HT1080 (cell line): Measurements from ENCODE around the gene LACRT. TPM values are rescaled to one million over a fixed set of nuclear protein-coding genes. Genes with fewer than 3 reads are reported as not detected.

ENCODE experiments used
- DNase-seq: peaks from one replicate; pipeline ENCODE4 v3.0.0-alpha.2; 2015; ENCODE audit warnings: low read depth
- total RNA-seq: library from RNA; depleted of rRNA; stranded (reverse); fragments of >200 nt; shearing (Covaris generic); gene quantifications from 2 replicates; pipeline ENCODE4 v1.2.3, GENCODE V29; 2014

The LACRT gene
- total RNA-seq, 1 experiment from 2014 or later: not detected

DNA sequence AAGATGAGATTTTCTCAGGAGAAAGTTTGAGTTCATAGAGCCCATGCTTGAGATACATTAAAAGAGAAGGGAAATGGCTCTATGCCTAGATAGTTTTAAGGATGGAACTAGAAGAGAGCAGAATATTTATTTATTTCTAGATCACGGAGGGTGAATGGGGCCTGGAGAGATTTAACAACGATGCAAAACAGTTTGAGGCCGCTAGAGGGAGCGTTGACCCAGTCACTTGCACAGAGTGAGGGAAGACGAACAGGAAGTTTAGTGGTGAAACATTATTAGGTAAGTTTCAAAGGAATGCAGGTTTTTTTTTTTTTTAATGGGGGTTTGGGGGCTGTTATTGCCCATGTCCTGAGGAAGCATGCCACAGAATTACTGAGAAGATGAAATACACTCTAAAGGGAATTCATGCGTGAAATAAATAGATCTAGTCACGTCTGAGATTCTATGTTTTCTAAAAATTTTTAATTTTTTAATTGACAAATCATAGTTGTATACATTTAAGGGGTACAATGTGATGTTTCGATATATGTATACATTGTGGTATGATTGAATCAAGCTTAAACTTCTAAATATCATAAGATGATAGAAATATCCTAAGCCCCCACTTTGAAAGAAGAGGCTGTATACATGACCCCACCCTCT lies 31.4 kb downstream of the LACRT start:
- peak; percentile 66 for DNase-seq

DNA sequence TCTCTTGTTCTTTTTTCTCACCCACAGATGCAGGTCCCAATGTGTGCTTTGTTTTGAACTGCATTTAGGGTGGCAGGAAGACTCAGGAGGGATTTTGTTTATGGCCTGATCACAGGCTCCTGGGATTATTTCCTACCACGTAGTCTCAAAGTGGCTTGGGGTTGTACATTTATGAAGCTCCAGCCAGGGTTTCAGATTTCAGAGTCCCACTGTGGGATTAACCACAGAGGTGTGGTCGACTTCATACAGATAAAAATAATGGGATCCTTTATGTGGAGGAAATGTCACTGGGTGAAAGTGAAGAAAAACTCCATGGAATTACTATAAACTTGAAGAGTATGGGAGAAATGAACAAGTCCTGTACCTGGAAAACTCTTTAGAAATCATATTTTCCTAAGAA lies 32.0 kb downstream of the LACRT start:
- no peak for DNase-seq

DNA sequence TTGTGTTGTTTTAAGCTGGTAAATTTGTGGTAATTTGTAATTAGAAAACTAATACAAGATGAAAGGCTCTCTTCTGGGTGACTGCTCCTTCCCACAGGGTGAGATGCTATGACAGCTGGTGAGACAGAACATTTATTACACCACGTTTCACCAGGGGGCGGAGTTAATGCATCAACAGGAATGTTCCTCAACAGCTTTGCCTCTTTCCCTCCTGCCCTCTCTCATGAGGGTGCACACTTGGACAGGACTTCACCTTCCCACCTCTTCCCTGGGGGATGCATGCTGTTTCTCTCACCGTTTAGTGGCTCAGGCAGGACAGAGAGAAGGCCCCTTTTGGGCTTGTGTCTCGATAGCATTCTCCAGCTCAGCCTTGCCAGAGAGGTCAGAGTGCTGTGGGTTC lies 32.9 kb downstream of the LACRT start:
- no peak for DNase-seq

DNA sequence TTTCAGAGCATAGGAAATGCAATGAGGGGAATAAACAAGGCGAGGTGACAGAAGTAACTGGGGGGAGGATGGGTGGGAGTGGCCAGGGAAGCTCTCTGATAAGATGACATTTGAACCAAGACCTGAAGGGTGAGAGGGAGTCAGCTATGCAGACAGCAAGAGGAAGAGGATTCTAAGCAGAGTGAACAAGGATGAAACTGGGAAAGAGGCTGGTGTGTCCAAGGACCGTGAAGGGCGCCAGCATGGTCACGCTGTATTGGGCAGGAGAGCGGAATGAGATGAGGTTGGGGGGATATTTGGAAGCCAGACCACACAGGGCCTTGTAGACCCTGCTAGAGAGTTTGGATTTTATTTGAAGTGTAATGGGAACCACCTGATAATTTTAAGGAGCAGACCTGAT lies 35.7 kb downstream of the LACRT start:
- DNase-seq: no peak

DNA sequence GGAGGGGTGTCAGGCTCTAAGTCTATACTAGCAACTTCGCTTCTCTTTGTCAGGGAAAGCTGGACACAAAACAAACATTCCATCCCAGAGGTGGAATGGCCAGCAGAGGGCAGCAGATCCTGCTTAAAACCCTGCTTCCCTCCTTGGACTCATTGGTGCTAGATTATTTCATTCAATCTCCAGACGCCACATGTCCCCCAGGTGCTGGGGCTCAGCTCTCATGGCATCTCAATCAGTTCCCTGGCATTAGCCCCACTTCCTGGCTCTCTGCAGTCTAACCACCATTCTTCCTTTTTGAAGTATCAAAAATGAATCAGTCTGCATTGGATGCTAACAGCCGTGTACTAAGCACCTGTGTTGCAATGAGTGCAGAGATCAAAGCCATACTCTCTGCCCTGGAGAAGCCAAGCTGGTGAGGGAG lies 38.2 kb downstream of the LACRT start:
- peak; percentile 53 for DNase-seq

DNA sequence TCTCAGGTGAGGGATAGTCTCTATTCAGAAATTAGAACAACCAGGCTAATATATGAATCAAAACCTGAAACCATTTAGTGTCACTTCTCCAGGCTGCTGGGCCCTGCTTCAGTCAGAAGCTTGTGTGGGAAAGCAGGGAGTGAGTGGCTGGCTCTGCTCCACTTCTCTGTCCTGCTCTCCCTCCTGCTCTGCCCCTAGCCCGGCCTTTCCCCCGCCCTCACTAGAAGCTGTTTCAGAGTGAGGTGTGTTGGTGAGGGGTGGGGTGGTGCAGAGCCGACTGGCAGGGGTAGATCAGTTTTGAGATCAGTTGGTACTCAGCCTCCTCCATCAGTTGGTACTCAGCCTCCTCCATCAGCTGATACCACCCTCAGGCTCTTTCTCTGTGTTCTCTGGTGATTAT lies 39.2 kb downstream of the LACRT start:
- no peak for DNase-seq

DNA sequence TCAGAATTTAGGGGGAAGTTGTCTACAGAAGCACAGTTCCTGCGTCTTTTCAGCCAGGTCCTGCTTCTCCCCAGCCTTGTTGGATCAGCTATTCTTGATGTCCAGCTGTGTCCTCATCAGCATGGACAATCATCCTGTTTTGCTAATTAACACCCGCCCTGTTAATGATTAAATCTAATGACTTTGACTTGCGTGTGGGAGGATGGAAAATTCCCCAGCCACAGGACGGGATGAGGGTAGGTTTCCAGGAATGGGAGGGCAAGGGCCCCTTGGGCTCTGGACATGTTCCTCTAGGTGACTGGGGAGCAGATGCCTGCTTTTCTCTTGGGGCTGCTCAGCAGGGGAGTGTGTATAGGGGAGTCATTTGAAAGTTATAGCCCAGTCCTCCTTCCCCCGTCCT lies 41.0 kb downstream of the LACRT start:
- no peak for DNase-seq

DNA sequence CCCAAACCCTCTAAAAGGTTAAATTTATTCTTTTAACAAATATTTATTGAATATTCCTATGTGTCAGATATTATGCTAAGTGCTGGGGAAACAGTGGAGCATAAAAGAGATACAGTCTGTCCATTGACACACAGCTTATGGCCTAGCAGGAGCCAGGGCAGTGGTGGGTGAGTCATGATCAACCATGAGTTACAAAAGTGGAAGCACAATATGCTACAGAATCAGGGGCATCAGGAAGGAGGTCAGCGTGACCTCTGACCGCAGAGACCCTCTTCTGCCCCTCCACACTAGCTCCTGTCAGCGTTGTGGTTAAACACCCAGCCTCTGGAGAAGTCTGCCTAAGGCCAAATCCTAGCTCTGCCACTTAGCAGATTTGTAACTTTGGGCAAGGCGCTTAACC lies 41.6 kb downstream of the LACRT start:
- DNase-seq: no peak

DNA sequence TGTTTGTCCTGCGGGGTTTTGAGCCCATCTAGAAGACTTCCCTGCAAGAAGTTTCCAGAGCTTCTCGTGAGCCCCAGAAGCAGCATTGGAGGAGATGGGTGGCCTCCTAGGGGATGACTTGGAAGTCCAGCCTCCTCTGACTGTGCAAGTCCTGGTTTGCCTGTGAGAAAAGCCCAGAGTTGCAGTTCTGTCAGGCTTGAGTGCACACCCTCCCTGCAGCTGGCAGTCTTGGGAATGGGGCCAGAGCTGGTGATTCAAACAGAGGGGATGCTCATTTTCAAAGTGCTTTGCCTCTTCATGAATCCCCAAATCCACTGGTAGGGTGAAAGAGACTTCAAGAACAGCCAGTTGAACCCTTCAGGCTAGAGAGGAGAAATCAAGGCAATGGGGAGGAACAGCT lies 42.4 kb downstream of the LACRT start:
- no peak for DNase-seq

DNA sequence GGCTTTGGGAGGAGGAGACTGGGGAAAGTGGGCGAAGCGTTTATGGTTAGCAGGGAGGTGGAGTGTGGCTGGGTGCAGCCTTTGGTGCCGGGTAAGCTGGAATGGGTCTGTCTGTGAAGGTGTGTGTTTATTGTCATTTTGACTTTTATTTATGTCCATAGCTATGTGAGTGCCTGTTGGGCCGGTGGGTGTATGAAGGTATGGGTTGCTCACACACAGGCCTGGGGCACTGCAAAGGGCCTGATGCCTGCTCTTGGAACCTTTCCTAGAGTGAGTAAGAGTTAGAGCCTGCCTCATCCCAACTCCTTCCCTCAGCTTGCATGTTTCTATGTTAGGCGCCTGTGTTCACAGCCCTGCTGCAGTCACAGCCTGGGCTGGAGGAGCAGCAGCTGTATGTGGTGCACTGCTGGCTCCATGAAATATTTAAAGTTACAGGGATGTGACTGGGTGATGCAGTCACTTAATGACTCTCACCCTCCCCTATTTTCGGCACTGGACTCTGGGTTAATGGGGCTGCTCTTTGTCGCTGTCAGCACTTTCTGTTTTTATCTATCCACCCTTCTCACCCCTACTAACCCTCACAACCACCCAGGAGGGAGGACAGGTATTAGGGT lies 43.6 kb downstream of the LACRT start:
- no peak for DNase-seq

DNA sequence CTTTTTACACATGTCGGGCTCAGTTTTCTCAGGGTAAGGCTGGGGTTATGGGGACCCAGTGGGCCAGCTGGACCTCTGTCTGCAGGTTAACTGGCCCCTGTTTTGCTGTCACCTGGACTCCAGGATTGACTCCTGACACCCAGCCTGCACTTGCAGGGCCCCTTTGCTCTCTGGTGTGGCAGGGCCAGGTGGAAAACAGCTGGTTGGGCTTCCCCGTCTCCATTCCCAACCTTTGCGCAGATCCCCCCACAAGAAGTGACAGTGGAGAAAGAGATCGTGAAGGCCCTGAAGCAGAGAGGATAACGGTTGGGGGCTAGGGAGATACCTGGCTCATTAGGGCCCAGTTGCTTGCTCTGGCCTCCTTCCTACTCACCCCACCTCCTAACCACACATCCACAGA lies 44.7 kb downstream of the LACRT start:
- no peak for DNase-seq

DNA sequence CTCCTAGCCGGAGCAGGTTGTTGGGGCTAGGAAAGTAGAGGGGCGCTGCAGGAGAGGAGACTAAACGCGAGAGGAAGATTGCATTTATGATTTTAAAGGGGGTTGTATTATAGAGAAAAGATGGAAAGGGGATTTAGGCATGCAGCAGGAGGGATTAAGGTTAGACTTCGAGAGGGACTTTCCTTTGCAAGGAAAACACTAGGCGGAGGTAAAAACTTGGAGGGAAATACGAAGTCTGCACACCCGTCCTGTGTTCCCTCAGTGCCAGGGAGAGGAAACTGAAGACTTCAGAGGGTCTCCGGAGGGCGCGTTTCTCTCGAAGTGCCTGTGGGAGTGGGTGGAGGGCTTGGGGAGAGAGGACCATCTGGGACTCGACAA lies 45.8 kb downstream of the LACRT start:
- no peak for DNase-seq

DNA sequence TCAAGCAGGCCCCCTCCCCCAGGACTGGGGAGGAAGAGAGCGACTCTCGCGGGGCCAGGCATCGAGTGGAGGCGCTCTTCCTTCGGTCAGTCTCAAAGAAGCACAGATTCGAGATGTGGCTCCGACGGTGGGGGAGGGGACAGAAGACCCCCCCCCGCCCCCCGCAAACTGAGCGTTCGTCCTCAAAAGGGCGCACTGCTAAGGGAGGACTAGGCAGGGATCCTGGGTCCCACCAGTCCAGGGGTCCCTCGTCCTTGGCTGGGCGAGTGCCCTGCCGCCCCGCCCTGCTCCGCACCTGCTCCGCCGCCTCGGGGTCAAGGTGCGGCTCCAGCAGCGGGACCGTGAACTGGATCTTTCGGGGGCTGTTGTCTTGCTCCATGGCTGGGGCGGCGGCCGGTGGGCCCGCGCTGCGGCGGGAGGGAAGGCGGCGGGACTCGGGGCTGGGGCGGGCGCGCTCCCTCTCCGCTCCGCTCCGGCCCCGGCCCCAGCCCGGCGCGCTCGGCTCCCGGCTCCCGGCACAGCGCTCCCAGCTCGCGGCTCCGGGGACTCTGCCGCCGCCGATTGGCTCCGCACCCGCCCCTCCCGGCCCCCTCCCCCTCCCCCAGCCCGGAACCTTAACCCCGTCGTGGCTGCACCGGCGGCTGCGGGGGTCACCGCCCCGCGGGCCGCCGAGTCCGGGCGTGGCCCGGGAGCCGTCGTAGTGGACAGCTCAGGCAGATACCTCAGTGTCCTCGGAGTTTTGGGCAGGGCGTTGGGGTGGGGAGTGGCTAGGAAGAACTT lies 46.4 kb downstream of the LACRT start, which contains the start of gene PPP1R1A:
PPP1R1A (minus strand) TSS at position 550 of the 780 bp plus-strand sequence; CDS start at position 379, 171 bp downstream.
- DNase-seq: no peak

DNA sequence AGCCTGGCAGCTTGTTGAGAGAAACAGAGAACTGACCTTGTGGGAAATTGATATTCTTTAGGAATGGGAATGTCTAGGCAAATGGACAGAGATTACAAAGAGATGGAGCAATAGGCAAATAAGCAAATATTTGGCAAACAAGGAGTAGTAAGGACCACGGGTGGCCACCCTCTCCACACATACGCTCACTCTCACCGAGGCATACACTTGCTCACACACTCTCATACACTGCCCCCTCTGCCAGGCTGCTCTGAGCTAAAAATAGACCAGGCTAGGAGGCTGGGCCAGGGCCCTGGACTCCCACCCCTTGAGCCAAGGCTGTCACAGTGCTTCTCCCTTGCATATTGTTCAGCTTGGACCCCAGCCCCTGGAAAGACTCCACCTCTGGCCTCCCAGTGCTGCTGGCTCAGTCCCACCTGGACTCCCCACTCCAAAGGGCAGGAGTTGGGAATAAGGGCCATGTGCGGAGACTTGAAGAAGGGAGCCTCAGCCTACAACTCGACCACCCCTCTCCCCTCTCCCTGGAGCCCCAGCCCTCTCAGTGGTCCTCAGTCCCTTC lies 47.3 kb downstream of the LACRT start:
- no peak for DNase-seq

DNA sequence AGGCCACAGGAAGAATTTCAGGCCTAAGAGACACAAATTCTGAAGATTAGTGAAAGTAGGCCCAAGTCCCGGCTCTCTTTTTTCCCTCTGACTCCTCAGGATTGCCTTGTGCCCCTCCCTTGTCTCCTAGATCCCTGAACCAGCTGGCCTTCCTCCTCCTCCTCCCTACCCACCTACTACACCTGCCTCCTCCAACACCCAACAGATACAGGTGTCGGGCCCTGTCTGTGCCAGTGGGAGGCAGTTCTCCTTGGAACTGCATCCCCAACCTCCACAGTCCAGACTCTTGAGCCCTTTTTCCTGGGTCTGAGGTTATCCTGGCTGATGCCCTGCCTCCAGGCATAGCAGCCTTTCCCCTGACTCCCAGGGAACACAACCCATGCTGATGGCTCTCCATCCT lies 48.1 kb downstream of the LACRT start:
- no peak for DNase-seq

DNA sequence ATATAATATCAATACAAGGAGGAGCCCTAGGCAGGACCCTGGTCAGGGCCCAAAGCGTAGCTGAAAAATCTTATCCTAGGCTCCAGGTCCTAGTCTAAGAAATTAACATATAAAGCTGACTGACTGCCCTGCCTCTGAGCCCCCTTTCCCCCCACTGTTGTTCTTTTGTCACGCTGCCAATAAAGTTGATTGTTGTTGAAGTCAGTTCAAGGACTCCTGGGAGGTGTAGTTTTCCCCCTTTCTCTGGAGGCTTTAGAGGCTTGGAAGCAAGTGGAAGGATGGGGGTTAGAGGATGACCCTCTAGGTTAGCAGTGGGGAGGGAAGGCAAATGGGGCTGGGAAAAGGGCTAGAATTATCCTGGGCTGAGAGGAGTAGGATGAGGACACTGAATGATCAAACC lies 49.5 kb downstream of the LACRT start:
- no peak for DNase-seq

DNA sequence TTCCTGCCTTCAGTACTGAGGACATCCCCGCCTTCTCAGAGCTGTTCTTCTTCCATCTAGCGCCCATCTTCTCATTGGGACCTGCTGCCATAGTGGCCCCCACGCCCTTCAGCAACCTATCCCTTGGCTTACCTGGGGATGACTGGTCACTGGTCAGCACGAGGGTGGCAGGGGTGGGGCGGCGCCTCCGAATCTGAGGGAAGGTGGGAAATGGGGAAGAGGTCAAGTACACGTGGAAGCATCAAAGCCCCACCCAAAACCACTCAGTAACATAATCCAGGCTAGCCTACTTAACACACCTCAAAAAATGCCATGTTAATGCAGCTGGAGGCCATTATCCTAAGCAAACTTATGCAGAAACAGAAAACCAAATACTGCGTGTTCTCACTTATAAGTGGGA lies 50.6 kb downstream of the LACRT start:
- no peak for DNase-seq

DNA sequence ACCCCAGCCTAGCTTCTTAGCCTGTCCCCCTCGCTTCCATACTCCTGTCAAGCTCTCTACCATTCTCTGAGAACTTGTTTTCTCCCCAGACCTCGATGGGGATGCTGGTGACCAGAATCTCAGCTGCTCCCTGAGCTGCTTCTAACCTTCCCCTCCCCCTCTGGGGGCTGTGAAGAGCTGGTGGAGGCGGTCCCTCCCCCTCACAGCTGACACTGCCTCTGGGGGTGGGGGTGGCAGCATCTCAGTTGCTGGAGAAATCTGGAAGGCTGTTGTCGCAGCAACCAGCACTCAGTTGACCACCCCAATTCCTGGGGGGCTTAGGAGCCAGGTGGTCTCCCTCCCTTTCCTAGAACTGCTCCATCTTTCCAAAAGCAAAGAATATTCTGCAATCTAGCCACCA lies 51.0 kb downstream of the LACRT start:
- DNase-seq: no peak

DNA sequence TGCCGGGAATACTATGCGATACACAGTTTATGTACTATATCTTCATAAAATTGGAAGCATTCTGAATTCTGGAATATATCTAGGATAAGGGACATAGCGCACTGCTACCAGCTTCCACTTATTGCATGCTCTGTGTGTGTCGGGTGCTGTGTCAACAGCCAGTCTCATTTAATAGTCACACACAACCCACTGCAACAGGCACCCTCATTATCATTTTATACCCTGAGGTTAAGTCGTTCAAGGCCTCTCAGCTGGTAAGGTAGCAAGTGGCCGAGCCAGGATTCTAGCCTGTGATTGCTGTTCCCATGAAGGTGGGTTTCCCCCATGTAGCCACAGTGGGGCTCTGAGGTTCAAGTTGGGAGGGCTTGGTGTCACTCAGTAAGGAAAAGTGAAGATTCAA lies 53.3 kb downstream of the LACRT start:
- no peak for DNase-seq
